Kasumi-1 (cell line): ENCODE results near the gene RAB26.

Experiments used
- DNase-seq, 2 experiments: peaks; one replicate each; lab custom pipeline; 2025; lab: John Stamatoyannopoulos, UW

Gene RAB26

DNA sequence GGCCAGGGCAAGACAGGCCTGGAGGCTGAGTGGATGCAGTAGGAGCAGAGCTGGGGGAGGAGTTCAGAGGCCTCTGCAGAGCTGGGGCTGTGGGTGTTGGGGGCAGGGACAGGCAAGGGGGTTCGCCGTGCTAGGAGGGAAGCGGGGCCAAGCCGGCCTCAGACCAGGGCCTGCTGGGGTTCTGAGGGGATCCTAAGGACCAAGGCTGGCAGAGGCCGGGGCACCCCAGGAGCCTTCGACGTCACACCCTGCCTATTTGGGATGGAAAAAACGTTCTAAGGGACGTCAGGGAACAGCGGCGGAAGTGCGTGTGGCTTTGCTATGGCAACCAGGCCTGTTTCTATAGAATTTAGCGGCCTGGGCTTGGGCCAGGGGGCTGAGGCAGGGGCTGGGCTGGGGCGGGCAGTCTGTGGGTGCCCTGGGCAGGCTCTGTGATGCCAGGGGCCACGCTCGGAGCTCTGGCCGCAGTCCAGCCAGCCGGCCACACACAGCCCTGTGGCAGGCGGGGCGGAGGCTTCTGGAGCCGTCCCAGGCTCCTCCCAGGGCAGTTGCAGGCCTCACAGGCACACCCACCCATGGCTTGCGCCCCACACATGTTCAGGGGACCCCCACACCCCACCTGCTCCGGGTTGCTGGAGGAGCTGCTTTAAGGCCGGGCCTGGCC, 10.9 kb downstream of the RAB26 start:
- DNase-seq = no peak

DNA sequence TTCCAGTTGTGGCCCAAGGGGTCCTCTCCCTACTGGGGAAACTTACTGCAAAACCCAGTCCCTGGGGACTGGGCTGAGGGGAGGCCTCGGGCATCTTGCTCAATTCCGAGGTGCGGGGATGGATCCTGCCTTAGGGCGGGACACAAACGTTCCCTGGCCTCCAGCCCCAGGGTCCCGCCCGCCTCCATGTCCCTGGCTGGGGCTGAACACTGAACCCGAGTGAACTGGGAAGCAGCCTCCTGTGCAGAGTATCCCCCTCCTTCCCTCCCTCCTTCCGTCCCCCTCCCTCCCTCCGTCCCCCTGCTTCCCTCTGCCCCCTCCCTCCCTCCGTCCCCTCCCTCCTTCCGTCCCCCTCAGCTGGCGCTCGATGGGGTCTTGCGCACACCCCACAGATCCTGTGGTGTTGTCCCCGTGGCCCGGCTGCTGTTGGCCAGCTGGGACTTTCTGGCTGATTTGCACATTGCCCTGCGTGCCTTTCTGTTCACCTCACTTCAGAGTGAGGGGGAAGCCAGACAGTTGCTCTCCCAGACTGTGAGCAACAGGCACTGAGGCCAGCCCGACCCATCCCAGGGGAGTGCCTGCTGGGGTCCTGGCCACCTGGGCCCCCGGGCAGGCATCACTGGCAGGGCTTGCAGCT, 12.6 kb downstream of the RAB26 start:
- no peak for DNase-seq

DNA sequence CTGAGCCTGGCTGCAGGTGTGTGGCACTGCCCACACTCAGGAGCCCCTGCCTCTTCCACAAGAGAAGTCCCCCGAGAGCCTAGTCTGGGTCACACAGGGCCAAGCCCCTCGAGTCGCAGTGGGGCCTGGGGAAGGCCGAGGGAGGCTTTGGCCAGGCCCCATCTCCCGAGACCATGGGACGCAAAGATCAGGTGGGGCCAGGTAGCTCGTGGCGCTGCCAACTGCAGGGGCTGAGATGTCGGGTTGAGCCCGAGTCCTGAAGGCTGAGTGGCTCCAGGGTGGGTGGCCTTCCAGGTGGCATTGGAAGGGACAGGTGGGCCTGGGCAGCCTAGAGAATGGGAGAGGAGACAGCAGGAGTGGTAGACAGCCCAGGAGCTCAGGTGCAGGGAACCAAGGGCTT, 13.5 kb downstream of the RAB26 start:
- DNase-seq = no peak

DNA sequence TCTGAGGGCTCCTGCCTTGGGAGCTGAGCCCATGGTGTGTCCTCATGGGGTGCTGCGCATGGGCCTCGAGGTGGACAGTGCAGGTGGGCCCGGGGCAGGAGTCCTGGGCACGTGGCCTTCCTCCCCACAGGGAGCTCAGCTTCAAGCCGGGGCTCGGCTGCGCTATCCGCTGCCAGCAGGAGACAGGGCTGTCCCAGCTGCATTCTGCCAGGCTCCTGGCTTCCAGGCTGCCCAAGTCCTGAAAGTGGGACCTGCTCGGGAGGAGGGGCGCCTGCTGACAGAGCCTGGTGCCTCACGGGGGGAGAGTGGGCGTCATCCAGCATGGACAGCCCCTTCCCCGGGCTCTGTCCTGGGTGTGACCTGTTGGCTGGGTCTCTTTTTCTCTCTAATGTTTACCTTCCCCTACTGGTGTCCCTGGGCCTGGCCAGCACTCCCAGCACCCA, 14.3 kb downstream of the RAB26 start:
- no peak for DNase-seq

DNA sequence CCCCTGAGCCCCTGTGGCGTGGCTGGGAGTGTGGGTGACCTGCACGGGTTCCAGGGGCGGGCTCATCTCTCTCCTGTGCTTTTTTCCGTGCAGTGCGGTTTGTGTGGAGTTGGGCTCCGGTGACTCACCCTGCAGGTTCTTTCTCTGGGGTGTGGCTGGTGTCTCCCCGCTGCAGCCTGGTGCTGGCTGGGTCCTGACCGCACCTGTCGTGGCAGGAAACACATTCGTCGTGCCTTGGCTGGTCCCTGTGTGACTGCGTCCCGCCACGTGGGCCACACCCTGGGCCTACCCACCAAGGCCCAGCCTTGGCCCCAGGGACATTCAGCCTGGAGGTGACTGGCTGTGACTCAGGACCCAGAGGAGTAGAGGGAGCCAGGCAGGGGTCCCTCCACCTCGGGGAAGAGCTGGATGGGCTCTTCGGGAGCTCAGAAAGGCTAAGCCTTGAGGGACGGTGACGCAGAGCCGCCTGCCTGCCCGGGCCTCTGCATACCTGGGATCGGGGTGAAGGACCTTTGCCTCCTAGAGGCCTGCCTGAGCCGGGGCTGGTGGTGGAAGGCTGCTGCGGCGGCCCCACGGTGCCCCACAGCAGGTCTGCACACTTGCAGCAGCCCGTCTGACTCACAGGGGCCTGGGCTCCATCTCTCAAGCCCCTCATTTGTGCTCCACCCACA, 14.9 kb downstream of the RAB26 start:
- no peak for DNase-seq

DNA sequence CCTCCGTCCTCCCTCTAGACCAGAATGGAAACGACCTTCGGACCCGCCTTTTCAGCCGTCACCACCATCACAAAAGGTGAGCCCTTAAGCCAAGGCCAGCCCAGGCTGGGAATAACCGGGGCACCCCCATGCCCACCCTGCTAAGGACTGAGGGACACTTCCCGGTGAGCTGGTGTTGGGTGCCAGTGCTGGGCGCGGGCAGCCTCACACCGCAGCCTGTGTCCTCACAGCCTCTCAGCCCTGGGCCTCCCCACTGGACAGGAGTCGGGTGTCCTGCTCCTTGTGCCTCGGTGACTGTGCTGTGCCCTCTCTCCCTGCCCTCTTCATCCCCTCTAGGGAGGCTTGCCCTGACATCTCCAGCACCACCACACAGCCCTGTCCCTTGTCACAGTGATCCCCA, 17.4 kb downstream of the RAB26 start:
- DNase-seq = no peak

DNA sequence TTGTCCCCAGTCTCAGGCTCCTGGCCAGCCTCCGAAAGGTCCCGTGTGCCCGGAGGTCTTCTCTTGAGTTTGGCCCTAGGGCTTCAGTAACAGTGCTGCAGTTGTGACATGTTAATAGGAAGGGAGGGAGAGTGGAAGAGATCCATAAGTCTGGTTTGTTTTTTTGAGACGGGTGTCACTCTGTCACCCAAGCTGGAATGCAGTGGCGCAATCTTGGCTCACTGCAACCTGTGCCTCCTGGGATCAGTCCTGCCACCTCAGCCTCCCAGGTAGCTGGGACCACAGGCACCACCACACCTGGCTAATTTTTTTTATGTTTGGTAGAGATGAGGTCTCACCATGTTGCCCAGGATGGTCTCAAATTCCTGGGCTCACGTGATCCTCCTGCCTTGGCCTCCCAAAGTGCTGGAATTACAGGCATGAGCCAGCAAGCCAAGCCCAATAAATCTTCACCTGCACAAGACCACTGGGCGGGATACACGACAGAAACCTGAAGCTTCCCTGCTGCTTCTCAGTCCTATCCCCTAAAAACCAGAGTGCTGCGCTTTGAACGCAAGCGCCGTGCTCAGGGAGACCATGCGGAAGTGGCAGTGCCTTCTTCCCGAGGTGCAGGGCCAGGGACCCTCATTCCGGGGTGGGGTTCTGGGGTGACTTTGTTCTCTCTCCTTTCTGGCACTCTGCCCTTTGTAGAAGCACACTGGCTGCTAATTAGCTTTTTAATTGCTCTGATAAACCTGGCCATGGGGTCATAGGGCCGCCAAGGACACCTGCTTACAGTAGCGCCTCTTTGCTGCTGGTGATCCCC, 18.0 kb downstream of the RAB26 start:
- no peak for DNase-seq

DNA sequence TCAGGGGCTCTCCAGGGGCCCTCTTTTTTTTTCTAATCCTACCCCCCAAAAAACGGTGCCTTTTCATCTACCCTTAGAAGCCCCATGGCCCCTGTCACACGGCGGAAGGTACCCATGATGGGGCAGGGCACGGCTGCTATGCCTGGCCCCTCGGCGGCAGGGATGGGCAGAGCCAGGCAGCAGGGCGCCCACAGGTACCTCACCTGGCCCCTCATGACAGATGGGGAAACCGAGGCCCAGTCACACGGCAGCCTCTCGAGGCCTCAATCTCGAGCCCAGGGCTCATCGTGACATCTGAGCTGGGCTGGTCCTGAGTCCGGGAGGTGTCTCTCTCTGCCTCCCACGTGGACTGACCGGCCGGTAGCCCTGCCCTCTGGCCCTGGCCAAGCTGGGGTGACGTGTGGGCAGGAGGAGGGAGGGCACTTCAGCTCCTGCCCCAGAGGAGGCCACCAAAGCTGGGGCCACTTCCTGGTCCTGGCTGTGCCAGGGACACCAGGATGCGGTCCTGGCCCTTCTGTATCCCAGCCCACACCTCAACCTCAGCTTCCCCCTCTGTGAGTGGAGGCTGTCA, 18.7 kb downstream of the RAB26 start:
- DNase-seq = no peak

DNA sequence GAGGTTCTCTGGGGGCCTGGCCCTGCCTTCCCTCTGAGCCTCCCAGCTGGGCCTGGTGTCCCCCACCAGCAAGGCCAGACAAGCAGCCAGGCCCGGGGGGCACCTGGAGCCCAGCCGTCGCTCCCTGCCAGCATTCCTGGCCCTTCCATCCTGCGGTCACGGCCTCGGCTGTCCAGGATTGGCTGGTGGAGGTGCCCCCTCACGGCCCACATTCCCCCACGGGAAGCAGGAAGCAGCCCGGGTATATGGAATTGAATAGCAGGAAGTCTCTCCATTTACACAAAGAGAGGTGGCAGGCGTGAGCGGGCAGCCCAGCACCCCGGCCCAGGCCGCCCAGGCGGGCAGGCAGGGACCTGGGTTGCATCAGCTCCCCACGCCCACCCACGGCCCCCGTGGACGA, 21.7 kb downstream of the RAB26 start:
- DNase-seq = no peak

DNA sequence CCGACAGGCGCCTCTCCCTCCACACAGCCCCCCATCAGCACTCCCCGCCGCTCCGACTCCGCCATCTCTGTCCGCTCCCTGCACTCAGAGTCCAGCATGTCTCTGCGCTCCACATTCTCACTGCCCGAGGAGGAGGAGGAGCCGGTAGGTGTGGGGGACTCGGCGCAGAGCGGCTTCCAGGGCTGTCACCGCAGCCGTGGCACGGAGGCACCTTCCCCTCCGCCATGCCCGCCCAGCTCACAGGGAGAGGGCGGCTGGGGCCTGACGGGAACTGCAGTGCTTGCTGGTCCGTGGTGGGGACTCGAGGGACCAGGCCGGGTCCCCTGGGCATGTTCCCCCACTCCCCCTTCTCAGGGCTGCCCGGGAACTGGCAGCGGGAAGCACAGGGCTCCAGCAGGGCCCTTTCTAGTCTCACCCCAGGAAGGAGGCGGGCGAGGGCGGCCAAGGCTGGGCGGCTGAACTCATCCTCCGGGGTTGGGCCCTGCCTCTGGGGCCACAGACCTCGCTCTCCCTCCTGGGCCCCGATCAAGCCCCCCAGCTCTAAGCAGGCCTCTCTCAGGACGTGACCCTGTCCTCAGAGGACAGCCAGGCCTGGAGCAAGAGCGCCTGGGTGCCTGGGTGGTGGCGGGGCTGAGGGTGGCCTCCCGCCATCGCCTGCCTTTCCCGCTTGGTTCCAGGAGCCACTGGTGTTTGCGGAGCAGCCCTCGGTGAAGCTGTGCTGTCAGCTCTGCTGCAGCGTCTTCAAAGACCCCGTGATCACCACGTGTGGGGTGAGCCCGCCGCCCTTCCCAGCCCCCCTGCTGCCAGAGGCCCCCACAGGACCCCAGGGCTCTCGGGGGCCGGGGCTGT, 22.4 kb downstream of the RAB26 start:
- DNase-seq = no peak

DNA sequence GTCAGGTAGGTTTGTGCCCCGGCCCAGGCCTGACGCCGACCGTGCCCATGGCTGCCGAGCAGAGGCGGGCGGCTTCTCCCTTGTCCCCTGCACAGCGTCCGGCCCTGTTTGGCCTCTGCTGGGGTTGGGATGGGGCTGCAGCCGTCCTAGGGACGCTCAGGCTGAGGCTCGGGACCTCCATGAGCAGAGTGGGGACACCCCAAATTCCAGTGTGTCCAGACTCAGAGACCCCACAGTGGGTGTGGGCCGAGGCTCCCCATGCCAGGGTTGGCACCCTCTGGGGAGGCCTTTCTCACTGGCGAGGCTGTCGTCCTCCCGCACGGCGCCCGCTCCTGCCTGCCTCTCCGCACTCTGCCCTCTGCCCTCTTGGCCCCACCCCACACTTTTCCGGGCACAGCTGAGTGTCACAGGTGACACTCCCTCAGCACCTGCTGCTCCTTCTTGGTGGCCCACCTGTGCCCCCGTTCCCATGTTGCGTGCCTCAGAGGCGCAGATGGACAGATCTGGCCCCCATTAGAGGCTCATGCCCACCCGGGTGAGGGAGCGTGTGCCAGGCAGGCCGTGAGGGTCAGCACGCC, 23.3 kb downstream of the RAB26 start:
- DNase-seq = no peak

DNA sequence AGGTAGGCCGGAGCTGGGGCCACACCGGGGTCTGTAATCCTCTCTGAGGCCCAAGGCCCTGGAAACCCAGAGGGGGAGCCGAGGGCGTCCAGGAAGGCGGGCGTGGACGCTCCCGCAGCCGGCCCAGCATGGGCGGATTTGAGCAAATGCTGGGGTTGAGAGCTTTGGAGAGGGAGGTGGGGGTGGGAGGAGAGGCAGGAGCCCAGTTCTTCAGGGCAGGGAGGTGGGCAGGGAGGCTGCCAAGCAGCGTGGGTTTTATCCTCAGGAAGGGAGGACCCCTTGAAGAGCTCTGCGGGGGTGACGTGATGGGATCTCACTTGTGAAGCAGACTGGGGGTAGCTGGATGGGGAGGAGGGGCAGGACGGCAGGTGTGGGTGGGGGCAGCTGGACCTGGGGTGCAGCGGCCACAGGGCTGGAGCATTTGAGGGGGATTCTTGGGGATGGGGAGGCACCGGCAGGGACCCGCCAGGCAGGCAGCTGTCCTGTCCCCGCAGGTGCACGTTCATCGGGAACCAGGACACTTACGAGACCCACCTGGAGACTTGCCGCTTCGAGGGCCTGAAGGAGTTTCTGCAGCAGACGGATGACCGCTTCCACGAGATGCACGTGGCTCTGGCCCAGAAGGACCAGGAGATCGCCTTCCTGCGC, 24.4 kb downstream of the RAB26 start:
- DNase-seq = no peak

DNA sequence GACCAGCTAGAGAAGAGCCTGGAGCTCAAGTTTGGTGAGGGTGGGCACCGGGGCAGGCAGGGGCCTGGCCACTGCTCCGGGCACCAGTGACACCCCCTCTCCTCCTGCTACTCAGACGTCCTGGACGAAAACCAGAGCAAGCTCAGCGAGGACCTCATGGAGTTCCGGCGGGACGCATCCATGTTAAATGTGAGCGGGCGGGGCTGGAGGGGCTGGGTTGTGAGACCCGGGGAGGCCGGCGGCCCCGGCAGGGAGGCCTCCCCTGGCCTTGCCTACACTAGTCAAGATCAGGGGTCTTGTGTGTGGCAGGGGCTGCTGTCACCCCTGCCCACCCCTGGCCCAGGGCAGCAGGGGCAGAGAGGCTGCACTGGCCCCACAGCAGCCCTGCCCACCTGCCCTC, 24.9 kb downstream of the RAB26 start:
- no peak for DNase-seq

DNA sequence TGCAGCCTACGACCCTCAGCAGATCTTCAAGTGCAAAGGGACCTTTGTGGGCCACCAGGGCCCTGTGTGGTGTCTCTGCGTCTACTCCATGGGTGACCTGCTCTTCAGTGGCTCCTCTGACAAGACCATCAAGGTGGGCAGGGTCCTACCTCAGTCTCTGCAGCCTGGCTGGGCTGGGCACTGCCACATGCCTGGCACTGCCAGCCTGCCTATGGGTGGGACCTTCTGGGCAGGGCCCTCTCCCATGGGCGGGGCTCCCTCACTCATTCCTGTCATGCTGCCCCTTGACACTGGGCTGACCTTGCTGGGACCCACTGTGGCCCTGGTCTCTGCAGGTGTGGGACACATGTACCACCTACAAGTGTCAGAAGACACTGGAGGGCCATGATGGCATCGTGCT, 25.5 kb downstream of the RAB26 start:
- DNase-seq = no peak

DNA sequence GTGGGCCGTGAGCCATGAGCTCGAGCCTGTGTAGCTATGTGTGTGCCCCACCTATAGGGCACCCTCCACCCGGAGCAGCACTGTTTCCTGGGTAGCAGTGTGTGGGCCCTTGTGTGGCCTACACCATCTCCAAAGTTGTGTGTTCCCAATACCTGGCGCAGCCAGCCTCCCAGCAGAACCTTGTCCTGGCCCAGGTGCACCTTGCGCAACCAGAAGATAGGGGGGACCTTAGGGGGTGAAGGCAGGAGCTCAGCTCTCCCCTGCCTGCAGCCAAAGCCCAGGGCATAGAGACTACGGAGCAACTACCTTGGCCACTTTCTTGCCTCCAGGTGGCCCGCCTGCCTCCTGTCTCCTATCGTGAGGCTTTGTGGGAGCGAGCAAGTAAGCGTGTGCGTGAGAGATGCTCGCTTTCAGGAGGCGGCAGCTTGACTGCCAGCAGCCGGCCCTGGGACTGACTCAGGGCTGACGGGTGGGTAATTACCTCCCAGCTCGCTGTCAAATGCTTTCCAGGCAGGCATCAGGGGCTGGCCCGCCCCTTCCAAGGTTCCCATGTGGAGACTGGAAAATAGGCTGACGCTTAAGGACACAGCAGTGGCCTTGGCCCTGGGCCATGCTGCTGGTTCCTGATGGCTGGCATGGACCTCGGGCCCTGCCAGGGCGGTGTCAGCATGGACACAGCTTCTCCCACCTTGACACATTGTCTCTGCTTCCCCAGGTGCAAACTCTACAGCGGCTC, 26.1 kb downstream of the RAB26 start:
- DNase-seq = no peak

DNA sequence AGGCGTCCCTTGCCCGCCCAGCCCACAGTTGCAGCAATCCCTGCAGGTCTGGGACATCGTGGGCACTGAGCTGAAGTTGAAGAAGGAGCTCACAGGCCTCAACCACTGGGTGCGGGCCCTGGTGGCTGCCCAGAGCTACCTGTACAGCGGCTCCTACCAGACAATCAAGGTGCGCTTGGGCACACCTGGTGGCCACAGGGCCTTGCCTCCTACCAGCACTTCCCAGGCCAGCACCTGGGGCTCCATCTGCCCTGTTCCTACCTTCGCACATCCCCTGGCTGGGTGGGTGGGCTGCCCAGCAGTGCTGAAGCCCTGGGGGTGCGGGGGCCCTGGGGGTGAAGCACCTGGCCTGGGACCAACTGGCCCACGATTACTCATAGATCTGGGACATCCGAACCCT, 27.0 kb downstream of the RAB26 start:
- no peak for DNase-seq

DNA sequence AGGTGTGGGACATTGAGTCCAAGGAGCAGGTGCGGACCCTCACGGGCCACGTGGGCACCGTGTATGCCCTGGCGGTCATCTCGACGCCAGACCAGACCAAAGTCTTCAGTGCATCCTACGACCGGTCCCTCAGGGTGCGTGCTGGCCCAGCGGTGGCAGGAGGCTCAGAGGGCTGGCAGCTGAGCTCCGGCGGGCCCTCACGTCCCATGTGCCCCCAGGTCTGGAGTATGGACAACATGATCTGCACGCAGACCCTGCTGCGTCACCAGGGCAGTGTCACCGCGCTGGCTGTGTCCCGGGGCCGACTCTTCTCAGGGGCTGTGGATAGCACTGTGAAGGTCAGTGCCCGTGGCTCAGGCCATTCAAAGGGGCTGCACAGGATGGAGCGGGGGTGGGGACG, 27.6 kb downstream of the RAB26 start:
- DNase-seq = no peak

DNA sequence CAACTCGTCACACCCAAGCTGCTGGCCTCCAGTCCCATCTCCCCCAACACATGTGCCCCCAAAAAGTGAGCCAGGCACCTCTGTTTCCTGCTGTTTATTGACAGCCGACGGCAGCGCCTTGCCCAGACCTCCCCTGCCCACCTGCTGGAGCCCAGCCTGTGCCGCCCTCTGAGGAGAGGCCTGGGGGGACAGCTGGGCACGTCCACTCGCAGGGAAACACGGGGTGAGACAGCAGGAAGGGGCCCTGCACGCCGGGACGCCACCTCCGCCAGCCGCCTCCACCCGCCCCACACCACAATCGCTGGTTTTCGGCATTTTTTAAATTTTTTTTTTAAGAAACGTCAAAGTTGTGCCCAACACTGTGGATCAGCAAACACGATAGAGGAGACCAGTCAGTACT, 28.7 kb downstream of the RAB26 start:
- no peak for DNase-seq

DNA sequence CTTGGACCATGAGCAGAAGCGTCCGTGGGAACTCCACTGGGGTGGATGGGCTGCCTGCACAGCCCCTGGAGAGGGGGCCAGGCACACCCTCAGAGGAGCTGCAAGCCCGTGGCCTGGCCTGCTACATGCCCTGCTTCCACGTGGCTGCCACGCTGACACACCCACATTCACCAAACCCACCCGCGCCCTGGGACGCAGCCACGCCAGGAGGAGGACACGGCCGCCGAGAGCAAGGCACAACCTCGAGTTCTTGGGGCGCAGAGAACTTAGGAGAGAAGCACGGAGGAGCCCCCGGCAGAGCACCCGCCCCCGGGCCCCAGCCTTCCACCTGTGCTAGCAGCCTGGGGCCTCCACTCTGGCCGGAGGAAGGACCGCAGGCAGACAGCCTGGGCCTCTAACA, 29.1 kb downstream of the RAB26 start:
- DNase-seq = no peak
